Posterior cingulate gyrus (tissue), 11 donors: ENCODE measurements around the gene FUT7.

Experiments
- DNase-seq, 10 donors: peaks; one replicate each; pipeline versions ENCODE4 v3.0.0 to v3.0.0-alpha.2; 2020 to 2021; ENCODE audit warnings: mixed read lengths in 3 of 10
- intact Hi-C: fragments of 100-400 bp; cut with DNase I; formaldehyde crosslinking; loops from one replicate; pipeline ENCODE4 v1.15.1; 2023

The FUT7 gene

GRCh38 chr9:137052293-137052692 is 20.4 kb upstream of the FUT7 start:
- DNase-seq: no peak
- intact Hi-C loops: no loop called here

GRCh38 chr9:137051145-137051724 is 19.3 kb upstream of the FUT7 start:
- intact Hi-C loops: no loop called here
- no peak for DNase-seq

- intact Hi-C loops: no loop called here
These were observed 18.7 kb upstream of the FUT7 start for GRCh38 chr9:137050570-137050969.

GRCh38 chr9:137049544-137050449 is 17.9 kb upstream of the FUT7 start:
- peak in 7 of 10 donors; percentile 70 to 95 (median 75) for DNase-seq
- intact Hi-C loops: loop anchor here (2.0 kb wide), 1 partner anchor 15 kb away; no protein-coding TSS in a partner anchor

More at GRCh38 chr9:137050570-137050969, 18.7 kb upstream of the FUT7 start:
- DNase-seq: no peak

GRCh38 chr9:137048655-137049543 is 17.0 kb upstream of the FUT7 start:
- DNase-seq: peak in 1 of 10 donors; percentile 41
- intact Hi-C loops: loop anchor here (2.0 kb wide), 1 partner anchor 16 kb away; no protein-coding TSS in a partner anchor

DNA sequence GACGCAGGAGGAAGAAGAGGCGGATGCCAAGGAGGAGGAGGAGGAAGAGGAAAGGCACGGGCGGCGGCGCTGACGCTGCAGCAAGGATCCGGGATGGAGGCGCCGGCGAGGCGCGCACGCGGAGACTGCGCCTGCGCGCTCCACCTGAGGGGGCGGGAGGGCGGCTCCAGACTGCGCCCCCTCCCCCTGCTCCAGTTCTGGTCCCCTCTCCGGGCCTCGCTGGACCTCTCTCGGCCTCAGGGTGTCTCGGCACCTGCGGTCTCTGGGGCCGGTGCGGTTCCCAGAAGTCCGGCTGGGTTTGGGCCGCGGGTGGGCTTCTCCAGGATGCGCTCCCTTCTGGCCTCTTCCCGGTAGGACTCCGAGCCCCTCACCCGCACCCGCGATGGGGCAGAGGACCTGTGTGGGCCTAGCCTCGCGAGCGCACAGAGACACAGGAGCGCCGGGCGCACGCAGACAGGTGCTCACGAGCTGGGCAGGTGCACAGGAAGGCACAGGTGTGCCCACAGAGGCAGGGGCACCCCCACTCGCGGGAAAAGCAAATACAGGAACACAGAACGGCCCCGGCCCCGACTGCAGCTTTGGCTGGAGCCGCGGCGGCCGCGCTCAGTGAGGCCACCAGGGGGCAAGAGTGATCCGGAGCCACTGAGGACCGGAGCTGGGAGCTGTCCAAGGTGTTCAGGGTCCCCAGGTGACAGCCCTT is 14.3 kb upstream of the FUT7 start, which contains the start of gene NPDC1:
Gene NPDC1 (minus strand): TSS at position 90 of the 700 bp plus-strand sequence. CDS start 188 bp downstream, outside the sequence.
- DNase-seq: peak in 9 of 10 donors; percentile 72 to 96 (median 80)
- intact Hi-C loops: no loop called here

DNA sequence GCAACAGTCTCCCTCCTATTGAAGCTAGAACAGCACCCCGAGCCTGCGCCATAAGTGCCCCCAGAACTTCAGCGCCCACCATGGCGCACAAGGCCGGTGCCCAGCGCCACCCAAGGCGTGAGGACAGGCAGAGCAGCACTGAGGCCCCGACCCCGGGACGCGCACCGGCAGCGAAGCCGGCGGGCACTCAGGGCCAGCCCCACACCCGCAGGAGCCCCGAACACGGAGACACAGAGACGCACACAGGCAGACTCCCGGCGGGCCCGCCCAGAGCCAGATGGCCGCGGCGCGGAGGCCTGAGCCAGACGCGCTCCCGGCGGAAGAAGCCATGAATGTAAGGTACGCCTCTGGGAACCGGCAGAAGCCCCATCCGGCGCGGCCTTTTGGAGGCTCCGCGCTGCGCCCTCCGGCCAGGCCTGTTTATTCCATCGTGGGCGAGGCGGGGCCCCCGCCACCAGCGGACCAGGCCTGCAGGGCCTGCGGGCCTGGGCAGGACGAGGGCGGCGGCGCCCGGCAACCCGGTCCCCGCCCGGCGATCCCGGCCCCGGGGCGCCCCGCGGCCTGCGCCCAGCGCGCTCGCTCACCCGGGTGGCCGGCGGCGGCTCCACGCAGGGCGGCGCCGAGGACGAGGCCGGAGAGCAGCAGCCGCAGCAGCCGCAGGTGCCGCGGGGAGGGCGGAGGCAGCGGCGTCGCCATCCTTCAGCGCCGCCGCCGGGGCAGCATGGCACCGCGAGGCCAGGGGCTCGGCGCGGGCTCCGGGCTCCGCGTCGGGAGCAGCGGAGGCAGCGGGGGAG is 13.6 kb upstream of the FUT7 start:
- intact Hi-C loops: no loop called here

DNA sequence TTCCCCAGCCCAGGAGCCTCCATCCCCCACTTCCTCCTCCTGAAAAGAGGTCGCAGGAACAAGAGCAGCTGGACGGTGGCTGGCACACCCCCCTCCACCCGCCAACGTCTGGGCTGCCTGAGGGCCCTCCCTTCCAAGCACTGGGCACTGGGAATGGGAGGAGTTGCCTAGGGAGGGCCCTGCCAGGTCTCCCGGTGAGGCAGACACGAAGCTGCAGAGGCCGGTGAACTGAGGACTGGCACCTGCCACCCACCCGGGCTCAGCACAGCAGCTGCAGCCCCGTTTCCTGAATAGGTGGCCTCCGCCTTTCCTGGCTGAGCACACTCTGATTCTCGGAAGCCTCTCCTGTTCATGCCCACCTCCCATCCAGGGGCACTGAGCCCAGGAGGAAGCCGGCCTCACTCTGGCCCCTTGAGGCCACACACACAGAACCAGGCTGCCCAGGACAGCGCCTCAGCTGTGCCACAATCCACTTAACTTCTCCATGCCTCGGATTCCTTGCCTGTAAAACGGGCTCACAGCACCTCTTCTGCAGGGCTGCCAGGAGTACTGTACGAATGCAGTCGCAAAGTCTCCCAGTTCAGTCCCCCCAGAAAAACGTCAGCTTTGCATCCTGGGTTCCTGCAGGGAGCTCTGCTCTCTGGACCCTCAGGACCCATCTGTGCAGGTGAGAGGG is 12.8 kb upstream of the FUT7 start:
- peak in 5 of 10 donors; percentile 58 to 92 (median 86) for DNase-seq
- intact Hi-C loops: no loop called here

More for the DNA sequence above, 13.6 kb upstream of the FUT7 start:
- peak in 2 of 10 donors; percentile 89 to 93 for DNase-seq

- no peak for DNase-seq
- intact Hi-C loops: no loop called here
These were observed 12.1 kb upstream of the FUT7 start for GRCh38 chr9:137044037-137044436.

DNA sequence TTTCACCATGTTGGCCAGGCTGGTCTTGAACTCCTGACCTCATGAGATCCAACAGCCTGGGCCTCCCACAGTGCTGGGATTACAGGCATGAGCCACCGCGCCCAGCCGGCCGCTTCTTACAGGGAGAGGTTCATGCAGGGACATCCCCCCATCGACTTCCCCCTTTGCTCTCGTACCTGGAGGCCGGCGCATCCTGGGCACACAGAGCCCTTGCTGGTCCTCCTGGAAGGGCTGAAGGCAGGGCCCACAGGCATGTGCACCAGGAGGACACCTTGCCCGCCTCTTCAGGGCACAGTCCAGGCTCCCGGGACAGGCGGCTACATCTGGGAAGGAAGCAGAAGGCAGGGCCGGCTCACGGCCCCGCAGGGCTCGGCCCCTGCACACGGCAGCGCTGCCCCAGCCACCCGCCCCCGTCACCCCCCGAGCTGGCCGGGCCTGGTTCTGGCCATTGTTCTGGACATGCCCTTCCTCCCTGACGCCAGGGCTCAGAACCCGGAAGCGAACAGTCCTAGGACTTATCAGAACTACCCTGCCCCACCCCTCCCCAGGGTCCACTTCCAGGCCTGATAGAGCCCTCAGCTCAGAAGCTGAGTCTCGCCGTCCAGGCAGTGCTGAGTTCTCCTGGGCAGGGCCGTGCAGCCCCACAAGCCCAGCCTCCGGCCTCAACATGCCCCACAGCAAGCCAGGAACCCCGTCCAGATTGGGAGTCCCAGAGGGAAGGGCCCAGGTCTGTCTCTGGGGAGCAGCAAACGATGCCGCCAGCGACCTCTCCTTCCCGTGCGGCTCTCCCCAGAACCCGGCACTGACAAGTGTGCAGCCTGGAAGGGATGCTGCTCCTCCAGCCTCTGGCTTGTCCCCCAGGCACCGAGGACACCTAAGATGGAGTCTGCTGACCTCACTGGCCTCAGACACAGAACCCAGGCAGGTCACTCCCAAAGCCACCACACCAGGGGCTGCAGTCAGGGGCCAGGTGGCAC is 11.2 kb upstream of the FUT7 start:
- intact Hi-C loops: no loop called here
- no peak for DNase-seq

- intact Hi-C loops: no loop called here
- no peak for DNase-seq
These were observed 9.2 kb upstream of the FUT7 start for GRCh38 chr9:137041124-137041523.

- no peak for DNase-seq
These were observed 8.7 kb upstream of the FUT7 start for GRCh38 chr9:137040568-137040967.

GRCh38 chr9:137039611-137040366 is 7.9 kb upstream of the FUT7 start:
- intact Hi-C loops: no loop called here
- no peak for DNase-seq

More at GRCh38 chr9:137040568-137040967, 8.7 kb upstream of the FUT7 start:
- intact Hi-C loops: no loop called here

DNA sequence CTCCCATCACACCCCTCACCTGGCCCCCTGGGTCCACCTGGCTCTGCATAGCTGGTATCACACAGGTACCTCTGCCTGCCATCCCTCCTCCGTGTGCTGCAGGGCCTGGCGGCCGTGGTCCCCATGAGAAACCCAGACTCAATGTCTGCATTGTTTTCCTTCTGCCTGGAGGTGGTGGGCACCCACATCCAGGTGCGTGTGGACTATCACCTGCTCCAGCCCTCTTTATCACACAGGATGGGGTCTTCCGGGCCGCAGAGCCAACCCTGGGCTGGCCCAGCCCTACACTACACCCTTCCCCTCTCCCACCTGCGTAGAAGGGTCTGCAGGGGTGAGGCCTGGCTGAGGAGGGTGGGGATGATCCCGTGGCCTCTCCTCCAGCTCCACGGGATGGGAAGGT is 7.0 kb upstream of the FUT7 start:
- DNase-seq: no peak
- intact Hi-C loops: no loop called here

DNA sequence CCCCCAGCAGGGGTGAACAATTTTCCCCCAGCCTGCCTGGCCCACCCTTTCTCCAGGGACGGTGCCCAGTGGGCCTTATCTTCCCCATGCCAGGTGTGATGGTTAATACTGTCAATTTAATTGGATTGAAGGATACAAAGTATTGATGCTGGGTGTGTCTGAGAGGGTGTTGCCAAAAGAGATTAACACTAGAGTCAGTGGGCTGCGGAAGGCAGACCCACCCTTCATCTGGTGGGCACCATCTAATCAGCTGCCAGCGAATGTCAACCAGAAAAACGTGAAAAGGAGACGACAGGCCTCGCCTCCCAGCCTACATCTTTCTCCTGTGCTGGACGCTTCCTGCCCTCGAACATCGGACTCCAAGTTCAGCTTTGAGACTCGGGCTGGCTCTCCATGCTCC is 5.6 kb upstream of the FUT7 start:
- DNase-seq: no peak
- intact Hi-C loops: no loop called here

- DNase-seq: no peak
- intact Hi-C loops: no loop called here
These were observed 5.1 kb upstream of the FUT7 start for GRCh38 chr9:137037035-137037434.
